Measurements from ENCODE around the gene CHRNG. TPM values are rescaled to one million over a fixed set of nuclear protein-coding genes. Genes with fewer than 3 reads are reported as not detected.

The CHRNG gene
- total and polyA plus RNA-seq, 2 donors (not counting 3 experiments of a cell fraction or from before 2014, with no cell fraction given), result not detected

DNA sequence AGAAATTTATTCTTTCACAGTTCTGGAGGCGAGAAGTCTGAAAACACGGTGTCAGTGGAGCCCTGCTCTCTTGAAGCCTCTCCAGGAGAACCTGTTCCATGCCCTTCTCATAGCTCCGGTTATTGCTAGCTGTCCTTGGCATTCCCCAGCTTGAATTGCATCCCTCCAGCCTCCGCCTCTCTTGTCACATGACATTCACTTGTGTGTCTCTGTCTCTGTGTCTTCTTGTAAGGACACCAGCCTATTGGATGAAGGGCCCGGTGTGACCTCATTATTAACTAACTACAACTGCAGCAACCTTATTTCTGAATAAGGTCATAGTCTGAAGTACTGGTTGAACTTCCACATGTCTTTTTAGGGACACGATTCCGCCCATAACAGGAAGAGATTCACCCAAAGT is 23.9 kb upstream of the CHRNG start:
- no peak overlapping the region for H3K4me3 ChIP-seq (replicated peaks in 1 of 3; ENCODE audit: insufficient read depth in 1 of 3, low read depth in 1 of 3, low read length in 3 of 3)
- no TSS peak for BruUV-seq (replicated peaks)
- POLR2A ChIA-PET, result no interaction called here
- H3K4me1 ChIP-seq (ENCODE audit: control insufficient read depth, extremely low read depth, insufficient read depth, low read length), result no peaks in the 10 kb centered on the region
- H3K9me1 ChIP-seq (replicated peaks; ENCODE audit: control insufficient read depth, extremely low read depth, insufficient read depth, low read length), result no peaks in the 10 kb centered on the region
- H3K79me2 ChIP-seq (ENCODE audit: control insufficient read depth, insufficient read depth, low read length), result no peaks in the 10 kb centered on the region
- intact Hi-C loops (cut with micrococcal nuclease) (no loop called here), dilution Hi-C loops (cut with MboI; ENCODE audit: extremely low pct_ligation_motif_present, low sequenced_read_pairs) (no loop called here)
- H4K20me1 ChIP-seq (replicated peaks; ENCODE audit: control insufficient read depth, extremely low read depth, insufficient read depth, low read length), result no peaks in the 10 kb centered on the region
- CTCF ChIA-PET, result interaction anchor here (1.1 kb wide), 1 partner anchor 8 kb away, joined by 3 read pairs; no protein-coding TSS in a partner anchor
- no peak overlapping the region for H3K27ac ChIP-seq (ENCODE audit: insufficient read depth, low read depth, low read length)
- H2AFZ ChIP-seq (ENCODE audit: low read depth, low read length), result no peak overlapping the region
- DNase-seq (ENCODE audit: low read depth, low spot score), result no peak
- no peaks in the 10 kb centered on the region for H3K36me3 ChIP-seq (ENCODE audit: control insufficient read depth in 2 of 2, extremely low read depth in 1 of 2, insufficient read depth in 2 of 2, low read length in 2 of 2)
- H3K4me2 ChIP-seq (ENCODE audit: insufficient read depth, low read length), result no peak overlapping the region
- no peak overlapping the region for H3K9ac ChIP-seq (replicated peaks; ENCODE audit: extremely low read depth, insufficient read depth, low read length)
- H3K27me3 ChIP-seq (ENCODE audit: control insufficient read depth in 2 of 2, insufficient read depth in 2 of 2, low read length in 2 of 2), result peaks cover 7 to 12% of the 10 kb centered on the region in 2 experiments
- FAIRE-seq, result no peak
- no peak for TF ChIP-seq FOS (IDR thresholded peaks at IDR 0.05; ENCODE audit: borderline replicate concordance, insufficient read depth, low read length)
- TF ChIP-seq EZH2 (IDR thresholded peaks at IDR 0.05; ENCODE audit: borderline replicate concordance, low read depth, low read length, severe bottlenecking), result no peak
- H3K9me3 ChIP-seq (replicated peaks; ENCODE audit: control insufficient read depth, insufficient read depth, low read length), result no peaks in the 10 kb centered on the region

DNA sequence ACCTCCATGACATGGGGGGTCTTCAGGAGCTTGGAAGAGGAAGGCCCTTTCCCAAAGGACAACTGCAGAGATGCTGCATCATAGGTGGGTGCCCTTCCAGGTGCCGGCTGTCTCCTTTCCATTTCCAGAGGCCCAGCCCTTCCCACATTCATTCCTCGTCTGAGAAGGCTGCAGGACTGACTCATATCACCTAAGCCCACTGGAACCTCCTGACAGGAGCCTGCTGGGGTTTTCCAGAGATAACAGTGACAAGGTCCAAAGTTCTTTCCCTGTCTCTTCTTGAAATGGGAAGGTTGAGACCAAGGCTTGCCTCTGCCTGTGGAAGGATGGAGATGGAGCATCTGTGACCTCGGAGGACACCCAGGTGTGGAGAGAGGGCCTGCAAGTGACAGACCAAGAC is 22.9 kb upstream of the CHRNG start:
- intact Hi-C loops (cut with micrococcal nuclease), result no loop called here

More for the DNA sequence above, 22.9 kb upstream of the CHRNG start:
- CTCF ChIA-PET, result no interaction called here
- no peak for DNase-seq (ENCODE audit: low read depth, low spot score)
- no peak overlapping the region for H3K4me3 ChIP-seq (replicated peaks in 1 of 3; ENCODE audit: insufficient read depth in 1 of 3, low read depth in 1 of 3, low read length in 3 of 3)
- peaks cover 10 to 17% of the 10 kb centered on the region in 2 experiments for H3K27me3 ChIP-seq (ENCODE audit: control insufficient read depth in 2 of 2, insufficient read depth in 2 of 2, low read length in 2 of 2)
- no peak overlapping the region for H3K4me2 ChIP-seq (ENCODE audit: insufficient read depth, low read length)
- no peaks in the 10 kb centered on the region for H3K4me1 ChIP-seq (ENCODE audit: control insufficient read depth, extremely low read depth, insufficient read depth, low read length)
- no peak for FAIRE-seq
- H3K36me3 ChIP-seq (ENCODE audit: control insufficient read depth in 2 of 2, extremely low read depth in 1 of 2, insufficient read depth in 2 of 2, low read length in 2 of 2), result no peaks in the 10 kb centered on the region
- no peaks in the 10 kb centered on the region for H3K9me1 ChIP-seq (replicated peaks; ENCODE audit: control insufficient read depth, extremely low read depth, insufficient read depth, low read length)
- no peak overlapping the region for H2AFZ ChIP-seq (ENCODE audit: low read depth, low read length)
- no peaks in the 10 kb centered on the region for H3K79me2 ChIP-seq (ENCODE audit: control insufficient read depth, insufficient read depth, low read length)
- no peaks in the 10 kb centered on the region for H4K20me1 ChIP-seq (replicated peaks; ENCODE audit: control insufficient read depth, extremely low read depth, insufficient read depth, low read length)
- dilution Hi-C loops (cut with MboI; ENCODE audit: extremely low pct_ligation_motif_present, low sequenced_read_pairs), result no loop called here
- no peak overlapping the region for H3K27ac ChIP-seq (ENCODE audit: insufficient read depth, low read depth, low read length)
- H3K9me3 ChIP-seq (replicated peaks; ENCODE audit: control insufficient read depth, insufficient read depth, low read length), result no peaks in the 10 kb centered on the region
- POLR2A ChIA-PET, result no interaction called here
- no peak overlapping the region for H3K9ac ChIP-seq (replicated peaks; ENCODE audit: extremely low read depth, insufficient read depth, low read length)
- no peak for TF ChIP-seq POLR2AphosphoS5 (IDR thresholded peaks at IDR 0.05; ENCODE audit: insufficient read depth, low read depth, low read length)
- TF ChIP-seq, protein P1, sequence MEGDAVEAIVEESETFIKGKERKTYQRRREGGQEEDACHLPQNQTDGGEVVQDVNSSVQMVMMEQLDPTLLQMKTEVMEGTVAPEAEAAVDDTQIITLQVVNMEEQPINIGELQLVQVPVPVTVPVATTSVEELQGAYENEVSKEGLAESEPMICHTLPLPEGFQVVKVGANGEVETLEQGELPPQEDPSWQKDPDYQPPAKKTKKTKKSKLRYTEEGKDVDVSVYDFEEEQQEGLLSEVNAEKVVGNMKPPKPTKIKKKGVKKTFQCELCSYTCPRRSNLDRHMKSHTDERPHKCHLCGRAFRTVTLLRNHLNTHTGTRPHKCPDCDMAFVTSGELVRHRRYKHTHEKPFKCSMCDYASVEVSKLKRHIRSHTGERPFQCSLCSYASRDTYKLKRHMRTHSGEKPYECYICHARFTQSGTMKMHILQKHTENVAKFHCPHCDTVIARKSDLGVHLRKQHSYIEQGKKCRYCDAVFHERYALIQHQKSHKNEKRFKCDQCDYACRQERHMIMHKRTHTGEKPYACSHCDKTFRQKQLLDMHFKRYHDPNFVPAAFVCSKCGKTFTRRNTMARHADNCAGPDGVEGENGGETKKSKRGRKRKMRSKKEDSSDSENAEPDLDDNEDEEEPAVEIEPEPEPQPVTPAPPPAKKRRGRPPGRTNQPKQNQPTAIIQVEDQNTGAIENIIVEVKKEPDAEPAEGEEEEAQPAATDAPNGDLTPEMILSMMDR (IDR thresholded peaks at IDR 0.05; ENCODE audit: extremely low read depth in 1 of 2, insufficient read depth in 1 of 2, low read depth in 1 of 2, low read length in 2 of 2), result no peak
- no peak for TF ChIP-seq JUN (IDR thresholded peaks at IDR 0.05; ENCODE audit: borderline replicate concordance, insufficient read depth, insufficient read length, low read depth)
- no peak for TF ChIP-seq EZH2 (IDR thresholded peaks at IDR 0.05; ENCODE audit: borderline replicate concordance, low read depth, low read length, severe bottlenecking)
- no peak for TF ChIP-seq MYC (IDR thresholded peaks at IDR 0.05; ENCODE audit: low read depth, low read length)
- no peak for TF ChIP-seq POLR2A (IDR thresholded peaks at IDR 0.05; ENCODE audit: low read depth, low read length)
- no peak for TF ChIP-seq MAX (IDR thresholded peaks at IDR 0.05; ENCODE audit: insufficient read depth, insufficient read length)
- TF ChIP-seq FOS (IDR thresholded peaks at IDR 0.05; ENCODE audit: borderline replicate concordance, insufficient read depth, low read length), result no peak
- no peak for TF ChIP-seq GATA2 (IDR thresholded peaks at IDR 0.05; ENCODE audit: insufficient read depth, insufficient read length, low read depth, low read length)
- BruUV-seq (replicated peaks), result no TSS peak

Measured in endothelial cell of umbilical vein (primary cell).